Type B pancreatic cell (in vitro differentiated cells): ENCODE data around the gene ZNF484. TPM values are rescaled to one million over a fixed set of nuclear protein-coding genes. Genes with fewer than 3 reads are reported as not detected.

Source experiments
- DNase-seq: peaks from one replicate; pipeline ENCODE4 v3.0.0; 2021; ENCODE audit warnings: mixed read lengths; ENCODE audit not compliant: unreplicated experiment; ENCODE audit errors: extremely low spot score
- H3K27ac Mint-ChIP-seq: 2 replicates; pipeline ENCODE4 v1.8.0; 2021; ENCODE audit warnings: mild to moderate bottlenecking, mixed read lengths
- H3K27me3 Mint-ChIP-seq: 2 replicates; pipeline ENCODE4 v1.8.0; 2021; ENCODE audit warnings: mixed read lengths
- H3K36me3 Mint-ChIP-seq: 2 replicates; pipeline ENCODE4 v1.8.0; 2021; ENCODE audit warnings: mixed read lengths
- H3K4me1 Mint-ChIP-seq: one replicate; pipeline ENCODE4 v1.8.0; 2021; ENCODE audit warnings: mixed read lengths; ENCODE audit not compliant: unreplicated experiment
- H3K4me3 Mint-ChIP-seq: 2 replicates; pipeline ENCODE4 v1.8.0; 2021; ENCODE audit warnings: mild to moderate bottlenecking, mixed read lengths
- H3K9me3 Mint-ChIP-seq: 2 replicates; pipeline ENCODE4 v1.8.0; 2021; ENCODE audit warnings: mixed read lengths
- CTCF ChIP-seq: fragments of 200-600 bp; sonication (generic); conservative IDR thresholded peaks from 2 replicates; pipeline ENCODE4 v1.5.0; 2021; ENCODE audit warnings: antibody characterized with exemption, mild to moderate bottlenecking
- total RNA-seq: library from RNA; stranded (reverse); gene quantifications from 2 replicates; pipeline ENCODE4 v1.2.1, GENCODE V29; 2021; ENCODE audit warnings: low replicate concordance

ZNF484 gene
- total RNA-seq, 1 donor from 2014 or later = 12.3 TPM

GRCh38 chr9:92795598-92796336 is 82.1 kb downstream of the ZNF484 start:
- H3K4me1 Mint-ChIP-seq = no peaks in the 10 kb centered on the region
- peaks cover 44% of the 10 kb centered on the region for H3K27me3 Mint-ChIP-seq
- no peaks in the 10 kb centered on the region for H3K9me3 Mint-ChIP-seq
- no peaks in the 10 kb centered on the region for H3K36me3 Mint-ChIP-seq
- H3K27ac Mint-ChIP-seq = no peak overlapping the region
- no peak for DNase-seq
- TF ChIP-seq CTCF = no peak
- H3K4me3 Mint-ChIP-seq = no peak overlapping the region

Other genes starting within 250 kb of the ZNF484 start
- gene IPPK, start 207.9 kb downstream of the ZNF484 start, total RNA-seq = 8.1 and 11.6 TPM in 2 replicates
- gene BICD2, start 113.2 kb downstream of the ZNF484 start, total RNA-seq = 26.8 and 28.6 TPM in 2 replicates
- 5.5 and 8.4 TPM in 2 replicates for gene FGD3, start 69.5 kb upstream of the ZNF484 start, total RNA-seq
- 1.5 and 3.8 TPM in 2 replicates for gene SUSD3, start 180.7 kb upstream of the ZNF484 start, total RNA-seq
- 17.7 and 22.2 TPM in 2 replicates for gene CARD19, start 218.2 kb upstream of the ZNF484 start, total RNA-seq